Sigmoid colon (tissue), 4 donors: ENCODE data around the gene SOAT2.
A peak's percentile ranks its signal among the peaks of the same experiment; 100 is the strongest.

ENCODE experiments used
- EP300 ChIP-seq, 4 donors: sonication (generic); formaldehyde crosslinking; IDR thresholded peaks; one replicate each; pipeline ENCODE4 v1.6.1; 2017; ENCODE audit warnings: antibody characterized with exemption in 4 of 4
- POLR2A ChIP-seq, 2 donors: fragments of 450-650 bp; IDR thresholded peaks; one replicate each; pipeline ENCODE4 v1.6.1; 2016; ENCODE audit warnings: antibody characterized with exemption in 2 of 2, mild to moderate bottlenecking in 2 of 2, moderate library complexity in 2 of 2
- POLR2AphosphoS5 ChIP-seq, 4 donors: sonication (generic); formaldehyde crosslinking; IDR thresholded peaks; one replicate each; pipeline ENCODE4 v1.6.1; 2017; ENCODE audit warnings: antibody characterized with exemption in 4 of 4
- TF ChIP-seq, protein P1 (sequence below), 4 experiments: fragments of 450-650 bp in 3 of 4; fragments of 200-600 bp in 1 of 4; IDR thresholded peaks; one replicate each; pipeline ENCODE4 v1.5.1; 2016 to 2019; ENCODE audit warnings: antibody characterized with exemption in 4 of 4, mild to moderate bottlenecking in 3 of 4, moderate library complexity in 2 of 4

DNA sequence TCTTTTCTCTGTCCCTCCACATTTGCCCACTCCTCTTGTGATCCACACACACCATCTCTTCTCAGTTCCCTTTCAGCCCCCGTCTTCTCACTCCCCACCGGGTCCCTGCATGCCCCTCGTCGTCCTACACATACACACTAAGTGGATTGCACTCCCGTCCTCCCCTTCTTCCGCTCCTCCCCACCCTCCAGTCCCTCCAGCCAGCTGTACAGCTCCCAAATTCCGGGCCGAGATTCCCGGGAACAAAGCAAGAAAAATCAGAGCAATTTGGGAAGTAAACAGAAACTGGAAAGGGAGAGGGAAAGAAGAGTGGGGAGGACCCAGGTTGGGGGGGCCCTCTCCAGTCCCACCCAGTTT lies 6.1 kb upstream of the SOAT2 start:
- TF ChIP-seq POLR2AphosphoS5 (IDR thresholded peaks at IDR 0.05): peak in 1 of 4 donors; percentile 4
- TF ChIP-seq, protein P1, sequence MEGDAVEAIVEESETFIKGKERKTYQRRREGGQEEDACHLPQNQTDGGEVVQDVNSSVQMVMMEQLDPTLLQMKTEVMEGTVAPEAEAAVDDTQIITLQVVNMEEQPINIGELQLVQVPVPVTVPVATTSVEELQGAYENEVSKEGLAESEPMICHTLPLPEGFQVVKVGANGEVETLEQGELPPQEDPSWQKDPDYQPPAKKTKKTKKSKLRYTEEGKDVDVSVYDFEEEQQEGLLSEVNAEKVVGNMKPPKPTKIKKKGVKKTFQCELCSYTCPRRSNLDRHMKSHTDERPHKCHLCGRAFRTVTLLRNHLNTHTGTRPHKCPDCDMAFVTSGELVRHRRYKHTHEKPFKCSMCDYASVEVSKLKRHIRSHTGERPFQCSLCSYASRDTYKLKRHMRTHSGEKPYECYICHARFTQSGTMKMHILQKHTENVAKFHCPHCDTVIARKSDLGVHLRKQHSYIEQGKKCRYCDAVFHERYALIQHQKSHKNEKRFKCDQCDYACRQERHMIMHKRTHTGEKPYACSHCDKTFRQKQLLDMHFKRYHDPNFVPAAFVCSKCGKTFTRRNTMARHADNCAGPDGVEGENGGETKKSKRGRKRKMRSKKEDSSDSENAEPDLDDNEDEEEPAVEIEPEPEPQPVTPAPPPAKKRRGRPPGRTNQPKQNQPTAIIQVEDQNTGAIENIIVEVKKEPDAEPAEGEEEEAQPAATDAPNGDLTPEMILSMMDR (IDR thresholded peaks at IDR 0.05): no peak
- no peak for TF ChIP-seq POLR2A (IDR thresholded peaks at IDR 0.05)
- TF ChIP-seq EP300 (IDR thresholded peaks at IDR 0.05): no peak
